ENCODE measurements around the gene GABRG3. TPM values are rescaled to one million over a fixed set of nuclear protein-coding genes. Genes with fewer than 3 reads are reported as not detected.

GABRG3 gene
- total and polyA plus RNA-seq, 3 donors from 2014 or later, result 3.7 to 13.4 (median 6.9) TPM

GRCh38 chr15:27428151-27428550 lies 457.2 kb downstream of the GABRG3 start:
- Histone ChIP-seq H3K4me1 (no peaks in the 10 kb centered on the region), H3K27ac (no peak overlapping the region), H3K27me3 (no peaks in the 10 kb centered on the region), H3K4me3 (no peak overlapping the region), H3K36me3 (ENCODE audit: low read depth, missing control alignments) (no peaks in the 10 kb centered on the region), H3K9me3 (no peaks in the 10 kb centered on the region)
- 93 to 97% methylated on average over 3 of the region's 3 CpGs for WGBS, 2 donors
- no peak for TF ChIP-seq CTCF (IDR thresholded peaks at IDR 0.05)
- TF ChIP-seq POLR2A (IDR thresholded peaks at IDR 0.05), result no peak
- intact Hi-C loops (cut with DNase I; ENCODE audit: low total_unique reads), result no loop called here
- DNase-seq, result no peak

- TF ChIP-seq POLR2A (IDR thresholded peaks at IDR 0.05) (no peak), CTCF (IDR thresholded peaks at IDR 0.05) (no peak)
- no peak overlapping the region for H3K27ac ChIP-seq
- H3K27me3 ChIP-seq, result no peaks in the 10 kb centered on the region
- no peaks in the 10 kb centered on the region for H3K4me1 ChIP-seq
- intact Hi-C loops (cut with DNase I; ENCODE audit: low total_unique reads), result no loop called here
- no peaks in the 10 kb centered on the region for H3K36me3 ChIP-seq (ENCODE audit: low read depth, missing control alignments)
- WGBS, 2 donors, result 91 to 94% methylated on average over 4 of the region's 4 CpGs
- DNase-seq, result no peak
- no peaks in the 10 kb centered on the region for H3K9me3 ChIP-seq
- no peak overlapping the region for H3K4me3 ChIP-seq
Observed at GRCh38 chr15:27429577-27429976, 458.6 kb downstream of the GABRG3 start.

- Histone ChIP-seq H3K27ac (no peak overlapping the region), H3K27me3 (no peaks in the 10 kb centered on the region), H3K9me3 (no peaks in the 10 kb centered on the region), H3K4me3 (no peak overlapping the region), H3K4me1 (no peaks in the 10 kb centered on the region), H3K36me3 (ENCODE audit: low read depth, missing control alignments) (no peaks in the 10 kb centered on the region)
- TF ChIP-seq POLR2A (IDR thresholded peaks at IDR 0.05) (no peak), CTCF (IDR thresholded peaks at IDR 0.05) (no peak)
- intact Hi-C loops (cut with DNase I; ENCODE audit: low total_unique reads), result no loop called here
- WGBS, 2 donors, result 71 to 77% methylated on average over 4 of the region's 4 CpGs
- no peak for DNase-seq
Observed at GRCh38 chr15:27433604-27434003, 462.6 kb downstream of the GABRG3 start.

GRCh38 chr15:27438403-27439375 lies 467.7 kb downstream of the GABRG3 start:
- WGBS, 2 donors, result 75 to 76% methylated on average over 15 of the region's 15 CpGs
- no peak overlapping the region for H3K27ac ChIP-seq
- no peaks in the 10 kb centered on the region for H3K4me1 ChIP-seq
- no peaks in the 10 kb centered on the region for H3K36me3 ChIP-seq (ENCODE audit: low read depth, missing control alignments)
- TF ChIP-seq POLR2A (IDR thresholded peaks at IDR 0.05), result no peak
- no peak for TF ChIP-seq CTCF (IDR thresholded peaks at IDR 0.05)
- no peaks in the 10 kb centered on the region for H3K9me3 ChIP-seq
- H3K4me3 ChIP-seq, result no peak overlapping the region
- intact Hi-C loops (cut with DNase I; ENCODE audit: low total_unique reads), result no loop called here
- no peaks in the 10 kb centered on the region for H3K27me3 ChIP-seq
- no peak for DNase-seq
